BE2C (cell line): ENCODE results near the gene SLC11A1.

Experiments
- DNase-seq: peaks from one replicate; pipeline ENCODE4 v3.0.0-alpha.2; 2020
- H3K27me3 ChIP-seq: fragments of 250-450 bp; sonication (Bioruptor Pico); 2 replicates; pipeline ENCODE4 v1.5.1; 2020; ENCODE audit warnings: mild to moderate bottlenecking
- H3K36me3 ChIP-seq: fragments of 250-450 bp; sonication (Bioruptor Pico); 2 replicates; pipeline ENCODE4 v1.5.1; 2020; ENCODE audit warnings: mild to moderate bottlenecking
- H3K4me1 ChIP-seq: fragments of 250-450 bp; sonication (Bioruptor Pico); 2 replicates; pipeline ENCODE4 v1.5.1; 2020
- H3K4me3 ChIP-seq: 2 replicates; pipeline ENCODE4 v1.5.1; 2011; ENCODE audit warnings: low read depth, low read length
- H3K9me3 ChIP-seq: fragments of 250-450 bp; sonication (Bioruptor Pico); 2 replicates; pipeline ENCODE4 v1.5.1; 2020
- TF ChIP-seq, protein P1 (sequence below): IDR thresholded peaks from 2 replicates; pipeline ENCODE4 v1.5.1; 2012; ENCODE audit warnings: mild to moderate bottlenecking, low read depth, low read length

Gene SLC11A1

DNA sequence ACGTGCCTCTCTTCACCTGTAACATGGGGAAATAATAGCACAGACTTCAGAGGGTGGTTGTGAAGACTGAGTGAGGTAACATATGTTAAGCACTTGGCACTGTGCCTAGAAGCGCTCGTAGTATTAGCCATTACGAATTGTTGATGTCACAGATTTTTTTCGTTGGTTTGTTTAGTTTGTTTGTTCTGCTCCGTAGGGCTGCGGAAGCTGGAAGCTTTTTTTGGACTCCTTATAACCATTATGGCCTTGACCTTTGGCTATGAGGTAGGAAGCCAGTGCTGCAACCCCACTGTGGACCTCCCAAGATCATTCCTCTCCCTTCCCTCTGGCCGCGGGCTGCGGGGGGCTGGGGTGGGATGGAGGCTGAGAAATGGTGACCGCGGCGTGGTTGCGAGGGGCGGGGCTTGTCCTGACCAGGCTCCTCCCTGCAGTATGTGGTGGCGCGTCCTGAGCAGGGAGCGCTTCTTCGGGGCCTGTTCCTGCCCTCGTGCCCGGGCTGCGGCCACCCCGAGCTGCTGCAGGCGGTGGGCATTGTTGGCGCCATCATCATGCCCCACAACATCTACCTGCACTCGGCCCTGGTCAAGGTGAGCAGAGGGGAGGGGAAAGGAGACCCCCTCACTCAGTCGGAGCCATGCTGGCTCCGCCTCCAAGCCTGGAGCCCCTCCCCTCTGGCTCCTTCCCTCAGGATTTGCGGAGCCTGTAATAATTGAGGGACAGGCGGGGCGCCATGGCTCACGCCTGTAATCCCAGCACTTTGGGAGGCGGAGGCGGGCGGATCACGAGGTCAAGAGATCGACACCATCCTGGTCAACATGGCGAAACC lies 5.5 kb downstream of the SLC11A1 start:
- DNase-seq = peak; percentile 76
- no peaks in the 10 kb centered on the region for H3K27me3 ChIP-seq
- H3K9me3 ChIP-seq = no peaks in the 10 kb centered on the region
- TF ChIP-seq, protein P1, sequence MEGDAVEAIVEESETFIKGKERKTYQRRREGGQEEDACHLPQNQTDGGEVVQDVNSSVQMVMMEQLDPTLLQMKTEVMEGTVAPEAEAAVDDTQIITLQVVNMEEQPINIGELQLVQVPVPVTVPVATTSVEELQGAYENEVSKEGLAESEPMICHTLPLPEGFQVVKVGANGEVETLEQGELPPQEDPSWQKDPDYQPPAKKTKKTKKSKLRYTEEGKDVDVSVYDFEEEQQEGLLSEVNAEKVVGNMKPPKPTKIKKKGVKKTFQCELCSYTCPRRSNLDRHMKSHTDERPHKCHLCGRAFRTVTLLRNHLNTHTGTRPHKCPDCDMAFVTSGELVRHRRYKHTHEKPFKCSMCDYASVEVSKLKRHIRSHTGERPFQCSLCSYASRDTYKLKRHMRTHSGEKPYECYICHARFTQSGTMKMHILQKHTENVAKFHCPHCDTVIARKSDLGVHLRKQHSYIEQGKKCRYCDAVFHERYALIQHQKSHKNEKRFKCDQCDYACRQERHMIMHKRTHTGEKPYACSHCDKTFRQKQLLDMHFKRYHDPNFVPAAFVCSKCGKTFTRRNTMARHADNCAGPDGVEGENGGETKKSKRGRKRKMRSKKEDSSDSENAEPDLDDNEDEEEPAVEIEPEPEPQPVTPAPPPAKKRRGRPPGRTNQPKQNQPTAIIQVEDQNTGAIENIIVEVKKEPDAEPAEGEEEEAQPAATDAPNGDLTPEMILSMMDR = no peak
- H3K36me3 ChIP-seq = no peaks in the 10 kb centered on the region
- H3K4me3 ChIP-seq = peak overlapping the region; percentile 66
- H3K4me1 ChIP-seq = no peaks in the 10 kb centered on the region

DNA sequence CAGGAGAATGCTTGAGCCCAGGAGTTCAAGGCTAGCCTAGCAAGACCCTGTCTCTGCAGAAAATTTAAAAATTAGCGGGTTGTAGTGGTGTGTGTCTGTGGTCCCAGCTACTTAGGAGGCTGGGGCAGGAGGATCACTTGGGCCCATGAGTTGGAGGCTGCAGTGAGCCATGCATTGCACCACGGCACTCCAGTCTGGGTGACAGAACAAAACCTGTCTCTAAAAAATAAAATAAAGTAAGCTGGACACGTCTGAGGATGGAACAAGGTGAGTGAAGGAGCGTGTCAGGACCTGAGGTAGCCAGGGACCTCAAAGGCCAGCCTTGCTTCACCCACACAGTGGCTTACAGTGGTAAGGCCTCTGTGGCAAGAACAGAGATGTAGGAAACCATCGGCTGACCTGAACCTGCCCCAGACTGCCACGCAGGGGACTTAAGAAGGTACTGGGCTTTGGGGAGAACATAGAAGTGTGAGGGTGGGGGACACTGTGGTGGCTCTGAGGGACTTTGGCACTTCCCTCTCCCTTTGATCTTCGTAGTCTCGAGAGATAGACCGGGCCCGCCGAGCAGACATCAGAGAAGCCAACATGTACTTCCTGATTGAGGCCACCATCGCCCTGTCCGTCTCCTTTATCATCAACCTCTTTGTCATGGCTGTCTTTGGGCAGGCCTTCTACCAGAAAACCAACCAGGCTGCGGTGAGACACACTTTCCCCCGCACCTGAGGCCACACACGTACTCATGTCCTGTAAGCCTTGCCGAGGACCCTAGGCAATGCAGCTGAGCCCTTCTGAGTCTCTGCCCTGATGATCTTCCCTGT lies 7.5 kb downstream of the SLC11A1 start:
- Histone ChIP-seq H3K36me3 (no peaks in the 10 kb centered on the region), H3K4me3 (no peak overlapping the region), H3K9me3 (no peaks in the 10 kb centered on the region), H3K27me3 (no peaks in the 10 kb centered on the region), H3K4me1 (no peaks in the 10 kb centered on the region)
- TF ChIP-seq, protein P1 = no peak
- DNase-seq = no peak

DNA sequence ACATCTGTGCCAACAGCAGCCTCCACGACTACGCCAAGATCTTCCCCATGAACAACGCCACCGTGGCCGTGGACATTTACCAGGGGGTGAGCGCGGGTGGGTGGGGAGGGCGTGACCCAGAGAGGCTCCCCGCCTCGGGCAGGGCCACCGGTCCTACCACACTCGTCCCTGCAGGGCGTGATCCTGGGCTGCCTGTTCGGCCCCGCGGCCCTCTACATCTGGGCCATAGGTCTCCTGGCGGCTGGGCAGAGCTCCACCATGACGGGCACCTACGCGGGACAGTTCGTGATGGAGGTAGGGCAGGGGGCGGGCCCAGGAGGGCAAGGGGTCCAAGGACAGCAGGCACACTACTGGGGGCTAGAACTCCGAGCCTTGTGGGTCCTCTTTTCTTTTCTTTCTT lies 9.1 kb downstream of the SLC11A1 start:
- no peak for DNase-seq
- no peak overlapping the region for H3K4me3 ChIP-seq
- no peaks in the 10 kb centered on the region for H3K4me1 ChIP-seq
- H3K9me3 ChIP-seq = no peaks in the 10 kb centered on the region
- no peaks in the 10 kb centered on the region for H3K36me3 ChIP-seq
- TF ChIP-seq, protein P1 = no peak
- H3K27me3 ChIP-seq = no peaks in the 10 kb centered on the region

DNA sequence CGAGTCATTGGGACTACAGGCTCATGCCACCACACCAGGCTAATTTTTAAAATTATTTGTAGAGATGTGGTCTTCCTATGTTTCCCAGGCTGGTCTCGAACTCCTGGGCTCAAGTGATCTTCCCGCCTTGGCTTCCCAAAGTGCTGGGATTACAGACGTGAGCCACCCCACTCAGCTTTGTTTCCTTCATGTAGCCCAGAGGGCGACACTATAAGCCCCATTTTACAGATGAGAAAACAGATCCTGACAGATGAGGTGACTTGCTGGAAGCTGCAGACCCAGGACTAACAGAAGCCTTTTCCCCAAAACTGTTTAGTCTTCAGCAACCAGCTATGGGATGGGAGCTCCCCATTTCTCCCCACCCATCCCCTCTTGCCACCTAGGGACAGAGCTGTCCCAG lies 10.4 kb downstream of the SLC11A1 start:
- no peaks in the 10 kb centered on the region for H3K9me3 ChIP-seq
- H3K4me3 ChIP-seq = no peak overlapping the region
- TF ChIP-seq, protein P1 = no peak
- no peak for DNase-seq
- peaks cover 10% of the 10 kb centered on the region for H3K4me1 ChIP-seq
- no peaks in the 10 kb centered on the region for H3K36me3 ChIP-seq
- peaks cover 11% of the 10 kb centered on the region for H3K27me3 ChIP-seq

DNA sequence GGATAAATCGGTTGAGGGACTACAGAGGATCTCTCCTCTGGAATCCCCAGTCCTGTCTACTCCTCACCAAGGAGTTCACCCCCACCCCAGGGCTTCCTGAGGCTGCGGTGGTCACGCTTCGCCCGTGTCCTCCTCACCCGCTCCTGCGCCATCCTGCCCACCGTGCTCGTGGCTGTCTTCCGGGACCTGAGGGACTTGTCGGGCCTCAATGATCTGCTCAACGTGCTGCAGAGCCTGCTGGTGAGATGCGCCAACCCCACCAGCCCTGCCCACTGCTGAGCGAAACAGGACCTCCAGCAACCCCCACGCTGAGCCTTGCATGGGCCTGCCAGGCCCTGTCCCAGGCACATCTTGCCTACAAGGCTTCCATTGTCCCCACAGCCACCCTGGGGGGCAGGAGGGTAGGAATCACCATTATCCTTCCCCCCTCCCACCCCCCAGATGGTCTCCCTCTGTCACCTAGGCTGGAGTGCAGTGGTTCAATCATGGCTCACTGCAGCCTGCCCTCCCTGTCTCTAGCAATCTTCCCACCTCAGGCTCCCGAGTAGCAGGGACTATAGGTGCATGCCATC lies 10.9 kb downstream of the SLC11A1 start:
- peaks cover 15% of the 10 kb centered on the region for H3K4me1 ChIP-seq
- no peaks in the 10 kb centered on the region for H3K36me3 ChIP-seq
- H3K9me3 ChIP-seq = no peaks in the 10 kb centered on the region
- H3K4me3 ChIP-seq = no peak overlapping the region
- DNase-seq = no peak
- TF ChIP-seq, protein P1 = no peak
- peaks cover 16% of the 10 kb centered on the region for H3K27me3 ChIP-seq
